H7 (cell line): ENCODE data around the gene SMYD3. TPM values are rescaled to one million over a fixed set of nuclear protein-coding genes. Genes with fewer than 3 reads are reported as not detected.

ENCODE experiments used
- DNase-seq: peaks from one replicate; pipeline ENCODE4 v3.0.0; 2012
- H3K27me3 ChIP-seq: 2 replicates; pipeline ENCODE4 v1.6.0; 2011; ENCODE audit warnings: mild to moderate bottlenecking, low read length; ENCODE audit not compliant: control insufficient read depth, insufficient read depth
- H3K36me3 ChIP-seq: replicated peaks from 2 replicates; pipeline ENCODE4 v1.5.1; 2011; ENCODE audit warnings: low read length; ENCODE audit not compliant: control insufficient read depth, insufficient read depth
- H3K4me3 ChIP-seq: 2 replicates; pipeline ENCODE4 v1.5.1; 2011; ENCODE audit warnings: low read depth, mild to moderate bottlenecking, control low read depth, low read length, moderate library complexity; ENCODE audit not compliant: insufficient read depth
- total RNA-seq: library from RNA; depleted of rRNA; stranded (reverse); fragments of >200 nt; shearing (Covaris generic); gene quantifications from 2 replicates; pipeline ENCODE4 v1.2.3, GENCODE V29; 2014

SMYD3 gene
- total RNA-seq, 1 experiment from 2014 or later, result 31.0 TPM

- no peaks in the 10 kb centered on the region for H3K36me3 ChIP-seq
- H3K27me3 ChIP-seq, result no peaks in the 10 kb centered on the region
- no peak for DNase-seq
- no peak overlapping the region for H3K4me3 ChIP-seq
Measured at GRCh38 chr1:246462986-246463385, 44.1 kb downstream of the SMYD3 start.

GRCh38 chr1:246460406-246460805 is 46.7 kb downstream of the SMYD3 start:
- Histone ChIP-seq H3K4me3 (no peak overlapping the region), H3K36me3 (no peaks in the 10 kb centered on the region), H3K27me3 (no peaks in the 10 kb centered on the region)
- DNase-seq, result no peak

DNA sequence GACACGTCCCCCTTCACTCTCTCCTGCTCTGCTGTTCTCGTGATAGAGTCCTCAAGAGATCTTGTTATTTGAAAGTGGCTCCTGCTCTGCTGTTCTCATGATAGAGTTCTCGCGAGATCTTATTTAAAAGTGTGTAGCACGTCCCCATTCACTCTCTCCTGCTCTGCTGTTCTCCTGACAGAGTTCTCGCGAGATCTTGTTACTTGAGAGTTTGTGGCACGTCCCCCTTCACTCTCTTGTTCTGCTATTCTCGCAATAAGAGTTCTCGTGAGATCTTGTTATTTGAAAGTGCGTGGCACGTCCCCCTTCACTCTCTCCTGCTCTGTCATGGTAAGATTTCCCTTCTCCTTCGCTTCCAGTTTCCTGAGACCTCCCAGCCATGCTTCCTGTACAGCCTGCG is 47.9 kb downstream of the SMYD3 start:
- no peak for DNase-seq

DNA sequence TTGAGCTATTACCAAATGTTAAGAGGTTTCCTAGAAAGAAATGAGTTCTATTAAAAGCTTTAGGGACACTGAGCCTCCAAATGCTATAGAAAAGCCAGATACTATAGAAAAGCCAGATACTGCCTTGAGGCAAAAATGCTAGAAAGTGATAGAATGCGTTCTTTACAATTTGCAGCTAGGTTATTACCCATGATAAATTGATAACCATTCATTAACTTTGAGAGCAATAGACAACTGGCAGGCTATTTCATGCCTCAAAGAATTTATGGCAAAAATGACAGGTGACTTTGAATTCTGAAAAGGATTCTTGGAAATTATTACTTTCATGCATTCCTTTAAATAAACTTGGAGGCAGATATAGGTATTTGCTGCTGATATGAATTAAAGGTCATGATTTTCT is 51.6 kb downstream of the SMYD3 start:
- no peak for DNase-seq
- H3K27me3 ChIP-seq, result no peaks in the 10 kb centered on the region
- H3K36me3 ChIP-seq, result no peaks in the 10 kb centered on the region
- H3K4me3 ChIP-seq, result no peak overlapping the region

More for the DNA sequence above, 47.9 kb downstream of the SMYD3 start:
- Histone ChIP-seq H3K27me3 (no peaks in the 10 kb centered on the region), H3K36me3 (no peaks in the 10 kb centered on the region), H3K4me3 (no peak overlapping the region)

GRCh38 chr1:246454655-246455054 is 52.4 kb downstream of the SMYD3 start:
- no peak for DNase-seq
- no peaks in the 10 kb centered on the region for H3K27me3 ChIP-seq
- H3K4me3 ChIP-seq, result no peak overlapping the region
- no peaks in the 10 kb centered on the region for H3K36me3 ChIP-seq

DNA sequence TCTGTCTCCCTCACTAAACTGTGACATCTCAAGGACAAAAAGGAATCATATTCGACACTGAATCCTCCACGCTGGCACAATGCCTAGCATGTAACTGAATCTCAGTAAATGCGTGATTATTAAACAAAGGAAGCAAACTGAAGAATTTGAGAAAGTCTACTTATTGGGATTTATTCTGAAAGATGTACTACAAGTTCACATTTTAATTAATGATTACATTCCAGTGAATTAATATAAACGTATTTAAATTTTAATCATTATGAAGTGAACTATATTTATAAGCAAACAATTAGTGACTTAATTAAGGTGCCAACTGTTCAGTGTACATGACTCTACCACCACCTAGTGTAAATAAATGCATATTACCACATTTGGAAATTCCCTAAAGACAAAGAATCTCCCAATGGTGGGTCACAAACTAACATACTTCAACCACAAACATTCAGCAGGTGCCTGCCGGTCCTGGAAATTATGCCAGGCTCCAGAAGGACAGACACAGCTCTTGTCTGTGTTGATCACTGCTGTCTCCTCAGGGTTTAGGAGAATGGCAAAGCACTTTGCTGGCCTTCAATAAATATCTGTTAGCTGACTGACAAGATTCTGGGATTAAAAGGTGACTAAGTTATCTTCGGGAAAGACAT is 56.3 kb downstream of the SMYD3 start:
- Histone ChIP-seq H3K4me3 (no peak overlapping the region), H3K36me3 (no peaks in the 10 kb centered on the region), H3K27me3 (no peaks in the 10 kb centered on the region)
- DNase-seq, result peak; percentile 35

DNA sequence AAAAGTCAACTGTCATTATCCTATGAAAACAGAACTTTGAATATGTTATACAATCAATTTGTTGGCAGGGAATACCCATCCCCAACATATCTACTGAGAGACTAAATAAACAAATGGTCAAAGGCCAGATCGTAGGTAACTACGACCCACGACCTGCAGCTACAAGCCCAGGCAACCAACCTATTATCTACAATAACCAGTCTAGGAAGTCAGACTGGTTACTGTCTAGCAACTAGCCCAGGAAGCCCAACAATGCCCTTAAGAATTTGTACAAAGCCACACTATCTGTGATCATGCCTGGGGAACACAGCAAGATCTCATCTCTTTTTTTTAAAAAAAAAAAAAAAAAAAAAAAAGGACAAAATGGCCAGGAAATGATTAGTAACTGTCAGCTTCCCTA is 58.7 kb downstream of the SMYD3 start:
- Histone ChIP-seq H3K4me3 (no peak overlapping the region), H3K36me3 (no peaks in the 10 kb centered on the region), H3K27me3 (no peaks in the 10 kb centered on the region)
- DNase-seq, result no peak

GRCh38 chr1:246447501-246447900 is 59.6 kb downstream of the SMYD3 start:
- Histone ChIP-seq H3K27me3 (no peaks in the 10 kb centered on the region), H3K4me3 (no peak overlapping the region), H3K36me3 (no peaks in the 10 kb centered on the region)
- DNase-seq, result no peak

- DNase-seq, result no peak
- H3K27me3 ChIP-seq, result no peaks in the 10 kb centered on the region
- H3K36me3 ChIP-seq, result no peaks in the 10 kb centered on the region
- no peak overlapping the region for H3K4me3 ChIP-seq
Measured at GRCh38 chr1:246445503-246445902, 61.6 kb downstream of the SMYD3 start.

- Histone ChIP-seq H3K36me3 (no peaks in the 10 kb centered on the region), H3K27me3 (no peaks in the 10 kb centered on the region), H3K4me3 (no peak overlapping the region)
- no peak for DNase-seq
Measured at GRCh38 chr1:246444617-246445016, 62.5 kb downstream of the SMYD3 start.

DNA sequence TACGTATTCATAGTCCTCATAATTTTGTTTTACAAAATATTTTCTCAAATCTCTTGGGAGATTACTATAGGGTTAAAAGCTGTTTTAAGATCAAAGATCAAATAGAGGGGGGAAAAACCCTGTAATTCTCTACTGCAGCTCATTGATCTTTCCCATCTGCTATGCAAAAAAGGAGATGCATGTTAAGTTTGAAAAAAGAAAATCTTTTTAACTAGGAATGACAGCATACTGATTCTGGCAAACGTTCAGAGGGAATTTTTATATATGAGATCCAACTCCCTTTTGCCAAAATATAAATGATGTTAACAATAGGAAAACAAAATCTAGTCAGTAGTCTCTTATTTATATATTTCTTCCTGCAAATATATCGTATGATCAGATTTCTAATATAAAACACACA is 69.1 kb downstream of the SMYD3 start:
- DNase-seq, result no peak
- no peak overlapping the region for H3K4me3 ChIP-seq
- H3K27me3 ChIP-seq, result no peaks in the 10 kb centered on the region
- no peaks in the 10 kb centered on the region for H3K36me3 ChIP-seq

DNA sequence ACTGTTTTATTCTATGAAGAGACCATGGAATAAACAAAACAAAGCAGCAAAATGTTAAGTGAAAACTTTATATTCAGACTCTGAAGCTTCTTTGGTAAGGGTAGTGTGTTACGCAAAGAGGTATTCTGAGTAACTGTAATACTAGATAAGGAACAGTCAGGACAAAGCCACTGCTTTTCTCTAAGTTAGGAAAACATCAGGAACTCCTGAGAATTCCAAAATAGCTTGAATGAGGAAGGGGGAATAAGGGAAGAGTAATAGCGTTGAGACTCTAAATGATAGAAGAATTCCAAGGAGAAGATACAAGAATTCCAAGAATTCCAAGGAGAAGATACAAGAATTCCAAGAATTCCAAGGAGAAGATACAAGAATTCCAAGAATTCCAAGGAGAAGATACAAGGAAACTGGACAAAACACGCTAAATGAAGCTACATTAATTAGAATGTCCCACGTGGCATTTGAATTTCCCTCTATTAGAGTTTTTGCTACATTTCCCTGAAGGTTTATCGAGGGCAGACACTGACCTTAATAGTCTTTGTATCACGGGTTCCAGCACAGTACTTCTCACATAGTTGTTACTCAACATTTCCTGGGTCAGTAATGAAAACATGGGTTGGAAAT is 71.5 kb downstream of the SMYD3 start:
- DNase-seq, result no peak
- no peaks in the 10 kb centered on the region for H3K27me3 ChIP-seq
- no peak overlapping the region for H3K4me3 ChIP-seq
- no peaks in the 10 kb centered on the region for H3K36me3 ChIP-seq

DNA sequence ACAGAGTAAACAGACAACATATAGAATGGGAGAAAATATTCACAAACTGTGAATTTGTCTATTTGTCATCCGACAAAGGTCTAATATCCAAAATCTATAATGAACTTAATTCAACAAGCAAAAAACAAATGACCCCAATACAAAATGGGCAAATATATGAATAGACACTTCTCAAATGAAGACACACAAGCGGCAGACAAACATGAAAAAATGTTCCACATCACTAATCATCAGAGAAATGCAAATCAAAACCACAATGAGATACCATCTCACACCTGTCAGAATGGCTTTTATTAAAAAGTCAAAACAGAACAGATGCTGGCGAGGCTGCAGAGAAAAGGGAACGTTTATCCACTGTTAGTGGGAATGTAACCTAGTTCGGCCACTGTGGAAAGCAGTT is 72.7 kb downstream of the SMYD3 start:
- Histone ChIP-seq H3K27me3 (no peaks in the 10 kb centered on the region), H3K4me3 (no peak overlapping the region), H3K36me3 (no peaks in the 10 kb centered on the region)
- DNase-seq, result no peak

- no peak for DNase-seq
- Histone ChIP-seq H3K27me3 (no peaks in the 10 kb centered on the region), H3K36me3 (no peaks in the 10 kb centered on the region), H3K4me3 (no peak overlapping the region)
Measured at GRCh38 chr1:246428542-246429308, 78.4 kb downstream of the SMYD3 start.

DNA sequence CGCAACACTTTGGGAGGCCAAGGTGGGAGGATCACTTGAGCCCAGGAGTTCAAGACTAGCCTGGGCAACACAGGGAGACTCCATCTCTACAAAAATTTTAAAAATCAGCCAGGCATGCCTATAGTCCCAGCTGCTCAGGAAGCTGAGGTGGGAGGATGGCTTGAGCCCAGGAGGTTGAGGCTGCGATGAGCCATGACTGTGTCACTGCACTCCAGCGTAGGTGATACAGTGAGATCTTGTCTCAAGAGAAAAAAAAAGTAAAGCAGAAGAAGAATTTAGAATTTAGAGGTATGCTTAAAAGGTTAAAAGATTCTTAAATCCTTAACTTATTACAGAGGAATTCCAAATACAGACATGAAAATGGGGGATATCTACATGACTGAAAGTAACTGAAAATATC is 79.5 kb downstream of the SMYD3 start:
- DNase-seq, result no peak
- Histone ChIP-seq H3K4me3 (no peak overlapping the region), H3K27me3 (no peaks in the 10 kb centered on the region), H3K36me3 (no peaks in the 10 kb centered on the region)
